ENCODE measurements around the gene PIK3C2A.

Gene PIK3C2A

DNA sequence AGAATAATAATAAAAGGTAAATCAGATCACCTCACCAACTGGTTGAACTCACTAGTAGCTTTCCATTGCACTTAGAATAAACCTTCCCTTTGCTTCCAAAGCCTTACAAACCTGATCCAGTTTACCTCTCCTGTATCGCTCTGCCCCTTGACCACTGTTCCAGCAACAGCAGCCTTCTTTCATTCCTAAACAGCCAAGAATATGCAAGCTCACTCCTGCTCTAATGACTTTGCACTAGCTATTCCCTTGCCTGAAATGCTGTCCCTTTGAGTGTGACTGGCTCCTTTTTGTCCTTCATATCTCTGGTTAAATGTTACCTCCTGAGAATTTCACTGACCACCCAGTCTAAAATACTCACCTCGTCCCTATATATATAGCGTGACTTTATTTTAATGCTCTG is 9.6 kb upstream of the PIK3C2A start:
- DNase-seq, result no peak

DNA sequence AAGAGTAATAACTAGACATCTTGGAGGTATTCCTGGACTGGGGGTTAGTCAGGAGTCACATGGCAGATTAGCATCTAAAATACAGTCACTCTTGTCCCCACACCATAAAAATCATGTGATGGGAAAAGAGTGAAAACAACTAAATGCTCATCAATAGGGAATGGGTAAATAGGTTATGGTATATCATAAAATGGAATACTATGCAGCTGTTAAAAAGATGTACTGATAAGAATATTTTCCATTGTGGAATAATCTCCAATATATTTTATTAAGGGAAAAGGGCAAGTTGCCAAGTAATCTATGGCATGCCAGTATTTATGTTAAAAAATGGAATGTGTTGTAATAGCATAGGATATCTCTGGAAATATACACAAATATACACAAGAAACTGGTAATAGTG is 6.6 kb upstream of the PIK3C2A start:
- DNase-seq, result no peak

GRCh38 chr11:17211286-17211685 is 3.5 kb upstream of the PIK3C2A start:
- no peak for DNase-seq

DNA sequence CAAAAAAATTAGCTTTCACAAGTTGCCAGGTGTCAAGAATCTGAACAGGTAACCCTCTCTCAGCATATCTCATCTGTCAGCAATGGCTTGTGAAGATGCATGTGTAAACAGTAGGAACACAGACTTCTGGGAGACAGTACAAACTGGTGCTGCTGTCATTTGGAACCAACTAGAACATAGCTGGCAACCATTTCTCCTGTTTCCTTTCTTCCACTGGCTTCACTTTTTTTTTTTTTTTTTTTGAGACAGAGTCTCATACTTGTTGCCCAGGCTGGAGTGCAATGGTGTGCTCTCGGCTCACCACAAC is 2.1 kb upstream of the PIK3C2A start:
- DNase-seq, result no peak

GRCh38 chr11:17208257-17208999 is 642 bp upstream of the PIK3C2A start:
- peak; percentile 91 to 93 for DNase-seq

GRCh38 chr11:17206463-17206862 is 1.3 kb downstream of the PIK3C2A start:
- no peak for DNase-seq

GRCh38 chr11:17197431-17197898 is 10.3 kb downstream of the PIK3C2A start:
- no peak for DNase-seq

DNA sequence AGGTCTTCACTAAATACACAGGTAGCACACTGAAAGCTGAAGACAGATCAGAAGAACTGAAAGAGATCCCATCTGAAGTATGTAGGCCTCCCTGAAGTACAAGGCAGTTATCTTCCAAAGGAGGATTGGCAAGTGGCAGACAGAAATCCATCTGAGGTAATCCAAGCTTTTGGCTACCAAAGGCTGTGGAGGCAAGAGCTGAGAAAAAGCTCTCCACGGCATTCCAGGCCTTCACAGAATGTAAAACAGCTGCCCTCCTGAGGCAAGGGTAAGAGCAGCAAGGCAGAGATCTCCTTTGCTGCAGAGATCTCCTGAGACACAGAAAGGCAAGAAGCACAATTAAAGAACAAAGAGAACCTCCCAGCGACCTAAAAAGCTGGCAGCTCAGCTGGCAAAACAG is 19.1 kb downstream of the PIK3C2A start:
- DNase-seq, result no peak

DNA sequence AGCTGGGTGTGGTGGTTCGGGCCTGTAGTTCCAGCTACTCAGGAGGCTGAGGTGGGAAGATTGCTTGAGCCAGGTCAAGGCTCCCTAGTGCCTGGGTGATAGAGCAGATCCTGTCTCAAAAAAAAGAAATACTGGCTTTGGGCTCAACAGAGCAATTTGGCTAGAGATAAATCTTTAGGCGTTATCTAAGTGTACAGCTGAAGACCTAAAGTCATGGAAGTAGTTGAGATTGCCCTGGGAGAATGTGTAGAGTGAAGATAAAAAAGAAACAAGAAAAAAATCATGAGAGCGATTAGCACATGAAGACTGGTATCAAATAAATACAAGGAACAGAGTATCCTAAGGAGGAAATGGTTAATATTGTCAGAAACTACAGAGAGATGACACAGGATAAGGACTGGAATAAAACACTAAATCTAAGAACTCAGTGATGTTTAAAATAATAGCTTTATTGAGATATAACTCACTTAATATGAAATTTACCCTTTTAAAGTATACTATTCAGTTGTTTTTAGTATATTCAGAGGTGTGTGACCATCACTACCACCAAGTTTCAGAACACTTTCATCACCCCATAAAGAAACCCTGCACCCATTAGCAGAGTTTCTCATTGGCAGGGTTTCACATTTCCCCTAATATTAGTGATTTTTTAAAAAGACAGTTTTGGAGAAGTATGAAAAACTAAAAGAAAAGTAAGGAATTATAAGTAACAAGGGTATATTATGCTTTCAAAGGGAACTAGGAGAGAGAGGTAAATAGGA is 20.7 kb downstream of the PIK3C2A start:
- no peak for DNase-seq

DNA sequence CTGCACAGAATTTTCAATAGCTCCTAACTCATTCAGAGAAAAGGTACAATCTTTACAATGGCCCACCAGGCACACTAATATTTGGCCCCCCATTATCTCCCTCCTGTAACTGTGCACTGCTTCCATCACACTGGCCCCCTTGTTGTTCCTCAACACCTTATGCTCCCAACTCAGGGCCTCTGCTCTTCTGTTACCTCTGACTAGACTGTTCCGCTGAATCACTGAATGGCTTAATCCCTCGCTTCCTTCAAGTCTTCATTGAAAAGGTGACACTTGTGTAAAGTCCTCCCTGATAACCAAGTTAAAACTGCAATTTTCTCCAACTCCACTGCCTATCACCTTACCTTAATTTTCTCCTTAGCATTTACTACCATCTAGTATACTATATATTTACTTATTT is 21.8 kb downstream of the PIK3C2A start:
- DNase-seq, result no peak

DNA sequence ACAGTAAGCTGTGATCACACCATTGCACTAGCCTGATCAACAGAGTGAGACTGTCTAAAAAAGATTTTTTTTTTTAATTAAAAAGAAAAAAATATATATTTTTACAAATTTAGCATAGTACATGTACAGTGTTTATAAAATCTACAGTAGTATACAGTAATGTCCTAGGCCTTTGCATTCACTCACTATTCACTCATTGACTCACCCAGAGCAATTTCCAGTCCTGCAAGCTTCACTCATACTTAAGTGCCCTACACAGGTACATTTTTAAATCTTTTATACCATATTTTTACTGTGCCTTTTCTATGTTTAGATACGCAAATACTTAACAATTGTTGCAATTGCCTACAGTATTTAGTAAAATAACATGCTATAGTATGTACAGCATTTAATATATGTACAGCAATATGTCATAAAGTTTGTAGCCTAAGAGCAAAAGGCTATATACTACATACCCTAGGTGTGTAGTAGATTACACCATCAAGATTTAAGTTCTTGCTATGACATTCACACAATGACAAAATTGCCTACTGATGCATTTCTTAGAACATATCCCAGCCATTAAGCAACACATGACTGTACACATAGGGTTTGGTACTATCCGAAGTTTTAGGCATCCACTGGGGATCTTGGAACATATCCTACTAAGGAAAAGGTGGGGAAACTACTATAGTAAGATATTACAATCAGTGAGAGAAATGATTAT is 22.8 kb downstream of the PIK3C2A start:
- no peak for DNase-seq

GRCh38 chr11:17183836-17184235 is 23.9 kb downstream of the PIK3C2A start:
- no peak for DNase-seq

DNA sequence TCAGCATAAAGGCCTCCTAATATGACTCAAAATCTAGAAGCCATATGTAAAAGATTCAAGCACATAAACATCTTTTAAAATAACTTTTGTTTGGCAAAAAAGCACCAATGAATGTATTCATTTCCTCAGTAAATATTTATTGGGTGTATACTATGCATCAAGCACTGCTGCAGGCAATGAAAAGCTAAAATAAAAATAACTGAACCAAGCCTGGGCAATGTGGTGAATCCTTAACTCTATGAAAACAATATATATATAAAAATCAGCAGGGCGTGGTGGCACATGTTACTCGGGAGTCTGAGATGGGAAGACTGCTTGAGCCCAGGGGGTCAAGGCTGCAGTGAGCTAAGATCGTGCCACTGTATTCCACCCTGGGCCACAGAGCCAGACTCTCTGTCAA is 27.8 kb downstream of the PIK3C2A start:
- no peak for DNase-seq

GRCh38 chr11:17173332-17173731 is 34.5 kb downstream of the PIK3C2A start:
- DNase-seq, result no peak

- no peak for DNase-seq
Observed at GRCh38 chr11:17171916-17172315, 35.9 kb downstream of the PIK3C2A start.

- no peak for DNase-seq
Observed at GRCh38 chr11:17171343-17171742, 36.4 kb downstream of the PIK3C2A start.

GRCh38 chr11:17169876-17170275 is 37.9 kb downstream of the PIK3C2A start:
- no peak for DNase-seq

GRCh38 chr11:17165247-17165890 is 42.4 kb downstream of the PIK3C2A start:
- DNase-seq, result no peak

DNA sequence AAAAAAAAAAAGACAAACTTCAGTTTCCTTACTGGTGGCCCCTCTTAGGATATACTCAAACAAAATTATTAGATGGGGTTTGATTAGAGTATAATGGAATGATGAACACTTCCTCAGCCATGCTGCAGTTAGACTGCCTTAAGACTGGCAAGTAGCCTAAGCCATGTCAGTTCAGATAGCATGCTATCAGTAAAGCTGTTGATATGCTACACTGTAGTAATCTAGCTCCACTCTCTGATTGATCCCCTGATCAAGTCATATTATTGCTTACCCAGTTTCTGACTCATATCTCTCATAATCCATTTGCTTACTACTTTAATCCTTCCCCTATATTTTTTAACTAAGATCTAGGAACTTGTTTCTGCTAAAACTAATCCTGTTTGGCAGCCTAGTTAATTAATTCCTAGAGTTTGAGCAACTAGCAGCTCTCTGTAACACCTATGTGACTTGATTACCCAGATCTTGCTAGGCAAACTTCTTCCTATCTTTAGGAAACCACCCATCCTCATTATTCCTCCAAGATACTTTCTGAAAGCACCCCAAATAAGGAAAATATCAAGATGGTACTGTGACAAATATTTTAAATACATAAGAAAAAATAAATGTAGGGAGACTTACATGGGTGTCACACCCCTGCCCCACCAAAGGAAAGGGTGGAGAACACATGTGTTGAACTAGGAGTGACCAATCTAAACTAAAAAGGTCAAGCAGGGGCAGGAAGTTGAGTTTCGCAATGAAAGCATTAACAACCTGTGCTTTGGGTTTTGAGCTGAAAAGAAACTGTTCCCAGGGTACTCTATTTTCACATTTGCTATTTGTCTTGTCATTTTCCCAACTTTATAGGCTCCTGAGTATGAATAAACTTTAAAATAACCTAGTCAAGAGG is 43.2 kb downstream of the PIK3C2A start:
- DNase-seq, result no peak

- DNase-seq, result no peak
Observed at GRCh38 chr11:17163736-17164135, 44.0 kb downstream of the PIK3C2A start.

GRCh38 chr11:17163291-17163690 is 44.5 kb downstream of the PIK3C2A start:
- no peak for DNase-seq

- DNase-seq, result no peak
Observed at GRCh38 chr11:17162376-17162775, 45.4 kb downstream of the PIK3C2A start.
